Measurements from ENCODE around the gene CLEC16A. TPM values are rescaled to one million over a fixed set of nuclear protein-coding genes. Genes with fewer than 3 reads are reported as not detected.
A peak's percentile ranks its signal among the peaks of the same experiment; 100 is the strongest.

The CLEC16A gene
- total RNA-seq, 1 donor from 2014 or later: 34.6 TPM

DNA sequence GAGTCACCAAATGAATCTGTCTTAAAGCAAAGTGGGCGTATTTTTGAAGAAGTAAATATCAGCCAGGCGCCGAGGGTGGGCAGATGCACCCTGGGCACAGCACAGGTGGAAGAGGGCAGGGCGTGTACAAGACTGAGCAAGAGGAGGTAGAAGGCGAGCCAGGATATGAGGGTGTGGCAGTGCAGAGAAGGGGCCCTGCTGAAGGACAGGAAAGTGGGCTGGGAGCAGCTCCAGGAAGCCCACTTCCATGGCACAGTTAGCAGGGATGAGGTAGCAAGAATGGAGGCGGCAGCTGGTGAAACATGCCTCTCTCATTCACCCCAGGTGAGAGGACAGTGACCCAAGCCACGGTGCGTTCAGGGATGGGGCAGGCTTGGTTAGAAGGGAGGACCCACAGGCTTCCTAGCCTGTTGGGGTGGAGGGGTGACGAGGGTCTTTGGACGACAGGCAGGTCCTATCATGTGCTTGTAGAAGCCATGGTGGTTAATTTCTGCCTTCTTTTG is 149.3 kb downstream of the CLEC16A start:
- TF ChIP-seq, protein P1, sequence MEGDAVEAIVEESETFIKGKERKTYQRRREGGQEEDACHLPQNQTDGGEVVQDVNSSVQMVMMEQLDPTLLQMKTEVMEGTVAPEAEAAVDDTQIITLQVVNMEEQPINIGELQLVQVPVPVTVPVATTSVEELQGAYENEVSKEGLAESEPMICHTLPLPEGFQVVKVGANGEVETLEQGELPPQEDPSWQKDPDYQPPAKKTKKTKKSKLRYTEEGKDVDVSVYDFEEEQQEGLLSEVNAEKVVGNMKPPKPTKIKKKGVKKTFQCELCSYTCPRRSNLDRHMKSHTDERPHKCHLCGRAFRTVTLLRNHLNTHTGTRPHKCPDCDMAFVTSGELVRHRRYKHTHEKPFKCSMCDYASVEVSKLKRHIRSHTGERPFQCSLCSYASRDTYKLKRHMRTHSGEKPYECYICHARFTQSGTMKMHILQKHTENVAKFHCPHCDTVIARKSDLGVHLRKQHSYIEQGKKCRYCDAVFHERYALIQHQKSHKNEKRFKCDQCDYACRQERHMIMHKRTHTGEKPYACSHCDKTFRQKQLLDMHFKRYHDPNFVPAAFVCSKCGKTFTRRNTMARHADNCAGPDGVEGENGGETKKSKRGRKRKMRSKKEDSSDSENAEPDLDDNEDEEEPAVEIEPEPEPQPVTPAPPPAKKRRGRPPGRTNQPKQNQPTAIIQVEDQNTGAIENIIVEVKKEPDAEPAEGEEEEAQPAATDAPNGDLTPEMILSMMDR (IDR thresholded peaks at IDR 0.05): no peak
- Histone ChIP-seq H3K4me3 (no peak overlapping the region), H3K27me3 (ENCODE audit: low read depth) (no peaks in the 10 kb centered on the region), H3K4me1 (peaks cover 16% of the 10 kb centered on the region), H3K9me3 (no peaks in the 10 kb centered on the region), H3K36me3 (peaks cover 21% of the 10 kb centered on the region), H3K27ac (peak overlapping the region; percentile 41)
- intact Hi-C loops (cut with DNase I): no loop called here
- ATAC-seq (peak; percentile 8 to 32), DNase-seq (no peak)

DNA sequence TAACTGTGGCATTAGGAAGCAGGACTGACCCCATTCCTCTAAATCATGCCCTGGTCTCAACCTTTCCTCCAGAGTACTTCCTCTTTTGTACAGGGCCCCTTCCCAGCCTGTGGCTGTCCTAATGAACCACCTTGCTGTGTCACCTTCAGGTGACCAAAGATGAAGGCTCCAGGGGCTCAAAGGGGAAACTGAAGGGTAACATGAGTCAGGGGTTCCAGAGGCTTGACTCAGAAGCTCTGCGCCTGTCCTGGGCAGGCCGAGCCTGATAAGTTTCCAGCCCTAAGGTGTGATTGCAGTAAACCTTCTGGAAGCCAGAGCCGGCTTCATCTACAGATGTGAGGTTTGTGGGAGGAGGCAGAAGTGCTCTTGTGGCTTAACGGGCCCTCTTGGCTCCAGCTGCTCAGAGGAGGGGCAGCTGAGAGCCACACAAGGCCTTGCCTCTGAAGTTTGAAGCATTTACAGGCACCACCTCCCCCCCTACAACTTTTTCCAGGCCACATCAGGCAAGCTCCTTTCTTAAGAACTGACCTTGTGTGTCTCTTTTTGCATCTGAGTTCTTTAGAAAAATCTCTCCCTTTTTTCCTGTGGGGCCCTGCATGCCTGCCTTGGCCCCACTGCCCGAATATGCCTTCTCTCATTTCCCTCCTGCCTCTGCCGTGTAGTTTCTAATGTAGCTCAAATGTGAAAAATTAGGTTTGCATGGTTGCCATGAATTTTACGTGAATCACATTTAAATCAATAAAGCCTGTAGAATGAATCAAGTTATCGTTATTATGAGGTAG is 149.9 kb downstream of the CLEC16A start:
- peaks cover 16% of the 10 kb centered on the region for H3K4me1 ChIP-seq
- peaks cover 24% of the 10 kb centered on the region for H3K36me3 ChIP-seq
- no peak for DNase-seq
- no peaks in the 10 kb centered on the region for H3K9me3 ChIP-seq
- H3K27ac ChIP-seq: peak overlapping the region; percentile 41
- intact Hi-C loops (cut with DNase I): no loop called here
- H3K4me3 ChIP-seq: no peak overlapping the region
- no peaks in the 10 kb centered on the region for H3K27me3 ChIP-seq (ENCODE audit: low read depth)
- ATAC-seq: peak; percentile 66 to 68
- TF ChIP-seq, protein P1 (IDR thresholded peaks at IDR 0.05): no peak

DNA sequence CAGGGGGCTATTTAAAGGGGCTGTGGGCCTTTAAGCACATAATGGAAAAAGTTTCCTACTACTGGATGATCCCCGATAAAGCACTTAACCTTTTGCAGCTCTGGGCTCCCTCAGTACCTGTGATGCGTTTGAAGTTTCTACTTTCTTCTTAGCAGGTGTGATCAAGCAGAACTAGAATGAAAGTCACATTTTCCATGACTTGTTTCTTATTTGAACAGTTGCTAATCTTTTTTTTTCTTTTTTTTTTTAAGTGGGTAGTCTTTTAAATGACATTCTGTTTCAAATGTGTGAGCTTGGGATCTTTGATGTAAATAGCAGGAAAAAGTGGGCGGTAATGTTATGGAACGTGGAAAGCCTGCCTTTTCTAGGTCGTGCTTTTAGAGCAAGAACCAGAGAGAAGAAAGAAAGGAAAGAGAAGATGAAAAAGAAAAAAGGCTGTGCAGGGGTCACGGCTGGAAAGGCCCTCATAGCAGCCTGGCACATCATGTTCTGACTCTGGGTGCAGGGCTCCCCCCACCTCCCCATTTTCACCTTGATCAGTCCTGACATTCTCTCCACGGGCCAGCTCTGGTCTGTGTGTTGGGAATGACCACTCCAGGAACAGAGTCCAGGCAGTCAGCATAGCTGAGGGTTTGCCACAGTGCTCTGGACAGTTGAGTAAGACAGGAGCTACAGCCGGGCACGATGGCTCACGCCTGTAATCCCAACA is 150.6 kb downstream of the CLEC16A start:
- Histone ChIP-seq H3K36me3 (peaks cover 24% of the 10 kb centered on the region), H3K4me1 (peaks cover 21% of the 10 kb centered on the region), H3K27me3 (ENCODE audit: low read depth) (no peaks in the 10 kb centered on the region), H3K9me3 (no peaks in the 10 kb centered on the region), H3K4me3 (no peak overlapping the region), H3K27ac (no peak overlapping the region)
- ATAC-seq (no peak), DNase-seq (no peak)
- intact Hi-C loops (cut with DNase I): no loop called here
- TF ChIP-seq, protein P1 (IDR thresholded peaks at IDR 0.05): no peak

DNA sequence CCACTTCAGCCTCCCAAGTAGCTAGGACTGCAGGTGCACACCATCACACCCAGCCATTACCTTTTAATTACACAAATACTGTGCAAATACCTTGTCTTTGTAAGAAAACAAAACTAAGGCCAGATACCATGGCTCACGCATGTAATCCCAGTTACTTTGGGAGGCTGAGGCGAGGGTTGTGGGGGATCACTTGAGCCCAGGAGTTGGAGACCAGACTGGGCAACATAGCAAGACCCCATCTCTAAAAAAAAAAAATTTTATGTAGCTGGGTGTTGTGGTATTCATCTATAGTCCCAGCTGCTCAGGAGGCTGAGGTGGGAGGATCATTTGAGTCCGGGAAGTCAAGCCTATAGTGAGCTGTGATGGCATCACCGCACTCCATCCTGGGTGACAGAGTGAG is 151.6 kb downstream of the CLEC16A start:
- no peak for ATAC-seq
- Histone ChIP-seq H3K27ac (no peak overlapping the region), H3K9me3 (no peaks in the 10 kb centered on the region)

DNA sequence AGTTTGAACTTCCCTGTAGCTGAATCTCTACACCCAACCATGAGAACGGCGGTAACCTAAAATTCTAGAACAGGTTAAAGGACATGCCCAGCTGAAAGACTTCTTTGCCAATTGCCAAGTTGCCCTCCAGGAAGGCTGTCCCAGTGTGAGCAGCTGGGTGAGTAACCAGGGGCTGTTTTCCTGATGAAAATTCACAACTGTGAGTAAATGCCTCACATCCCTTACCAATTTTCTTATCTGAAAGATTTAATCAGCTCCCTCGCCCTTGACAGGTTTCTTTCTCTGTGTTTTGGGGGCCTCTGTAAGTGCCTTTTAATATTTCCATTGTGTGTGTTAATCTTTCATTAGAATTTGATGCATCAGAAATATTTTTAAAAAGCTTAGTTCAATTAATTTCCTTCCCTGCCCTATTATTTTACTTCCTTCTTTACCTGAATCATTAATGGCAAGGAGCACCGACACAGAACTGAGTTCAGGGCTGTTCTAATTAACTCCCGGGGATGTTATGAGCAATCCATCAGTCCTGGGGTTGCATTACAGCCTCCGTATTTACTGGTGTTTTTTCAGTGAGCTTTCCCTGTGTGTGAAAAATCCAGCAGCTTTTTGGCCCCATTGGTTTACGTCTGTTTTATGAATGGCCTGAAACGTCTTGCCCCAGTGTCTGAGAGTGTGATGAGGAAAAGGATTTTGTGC is 152.9 kb downstream of the CLEC16A start:
- ATAC-seq: no peak
- intact Hi-C loops (cut with DNase I): no loop called here
- H3K36me3 ChIP-seq: peaks cover 13% of the 10 kb centered on the region
- peaks cover 36% of the 10 kb centered on the region for H3K4me1 ChIP-seq
- TF ChIP-seq, protein P1 (IDR thresholded peaks at IDR 0.05): no peak
- no peaks in the 10 kb centered on the region for H3K9me3 ChIP-seq
- H3K27ac ChIP-seq: no peak overlapping the region
- no peak for DNase-seq
- no peak overlapping the region for H3K4me3 ChIP-seq
- H3K27me3 ChIP-seq (ENCODE audit: low read depth): no peaks in the 10 kb centered on the region

More for the DNA sequence above, 151.6 kb downstream of the CLEC16A start:
- intact Hi-C loops (cut with DNase I): no loop called here
- DNase-seq: no peak
- H3K36me3 ChIP-seq: peaks cover 24% of the 10 kb centered on the region
- no peak overlapping the region for H3K4me3 ChIP-seq
- H3K4me1 ChIP-seq: peaks cover 29% of the 10 kb centered on the region
- TF ChIP-seq, protein P1 (IDR thresholded peaks at IDR 0.05): no peak
- H3K27me3 ChIP-seq (ENCODE audit: low read depth): no peaks in the 10 kb centered on the region

Measured in lower lobe of right lung (tissue), 2 donors.